ENCODE results near the gene TMEM123.

Gene TMEM123

DNA sequence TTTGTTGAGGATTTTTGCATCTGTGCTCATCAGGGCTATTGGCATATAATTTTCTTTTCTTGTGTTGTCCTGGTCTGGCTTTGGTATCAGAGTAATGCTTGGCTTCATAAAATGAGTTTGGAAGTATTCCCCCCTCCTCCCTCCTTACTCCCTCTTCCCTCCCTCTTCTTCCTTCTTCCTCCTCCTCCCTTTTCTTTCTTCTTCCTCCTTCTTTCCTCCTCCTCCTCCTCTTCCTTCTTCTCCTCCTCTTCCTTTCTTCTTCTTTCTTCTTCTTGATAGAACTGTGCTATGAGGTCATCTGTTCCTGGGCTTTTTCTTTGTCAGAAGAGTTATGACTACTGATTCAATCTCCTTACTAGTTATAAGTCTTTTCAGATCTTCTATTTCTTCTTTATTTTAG, 95.4 kb downstream of the TMEM123 start:
- no peak for DNase-seq

DNA sequence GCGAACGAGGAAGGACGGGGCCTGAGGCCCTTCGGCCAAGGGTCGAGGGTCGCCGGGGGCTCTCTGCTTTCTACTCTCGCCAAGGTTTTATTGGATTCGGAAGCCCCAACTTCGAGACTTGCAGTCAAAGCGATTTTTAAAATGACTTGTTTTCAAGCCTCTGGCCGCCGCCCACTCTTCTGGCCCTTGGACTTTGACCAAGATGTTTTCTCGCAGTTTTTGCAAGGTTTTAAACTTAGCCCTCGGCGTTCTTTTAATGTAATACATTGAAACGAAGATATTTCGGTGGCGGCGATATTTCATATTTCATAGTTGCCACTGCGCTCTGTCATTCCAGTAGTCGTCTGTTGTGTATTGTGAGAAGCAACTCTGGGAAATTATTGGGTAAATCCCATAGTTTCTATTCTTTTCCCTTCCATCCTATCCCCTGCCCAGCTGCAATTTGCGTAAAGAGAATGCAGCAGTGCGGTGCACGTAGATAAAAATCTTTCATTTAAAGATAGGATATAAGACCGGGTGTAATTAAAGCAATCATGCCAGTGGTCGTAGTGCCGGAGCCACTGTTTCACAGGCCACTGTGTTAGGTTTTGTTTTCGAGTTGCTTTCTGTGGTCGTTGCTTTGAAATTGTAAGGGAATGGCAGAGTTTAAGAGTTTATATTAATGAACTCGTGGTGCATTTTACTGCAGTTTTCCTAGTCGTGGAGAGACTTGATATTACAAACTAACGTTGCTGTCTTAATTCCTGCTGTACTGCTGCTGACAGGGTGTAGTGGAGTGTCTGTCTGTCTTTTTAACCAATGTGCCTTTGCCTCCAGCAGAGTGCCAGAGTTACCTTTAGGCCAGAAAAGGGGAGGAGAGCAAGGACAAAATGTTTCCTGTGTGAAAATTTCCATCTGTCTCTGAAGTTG, 104.8 kb downstream of the TMEM123 start:
- peak; percentile 53 for DNase-seq

DNA sequence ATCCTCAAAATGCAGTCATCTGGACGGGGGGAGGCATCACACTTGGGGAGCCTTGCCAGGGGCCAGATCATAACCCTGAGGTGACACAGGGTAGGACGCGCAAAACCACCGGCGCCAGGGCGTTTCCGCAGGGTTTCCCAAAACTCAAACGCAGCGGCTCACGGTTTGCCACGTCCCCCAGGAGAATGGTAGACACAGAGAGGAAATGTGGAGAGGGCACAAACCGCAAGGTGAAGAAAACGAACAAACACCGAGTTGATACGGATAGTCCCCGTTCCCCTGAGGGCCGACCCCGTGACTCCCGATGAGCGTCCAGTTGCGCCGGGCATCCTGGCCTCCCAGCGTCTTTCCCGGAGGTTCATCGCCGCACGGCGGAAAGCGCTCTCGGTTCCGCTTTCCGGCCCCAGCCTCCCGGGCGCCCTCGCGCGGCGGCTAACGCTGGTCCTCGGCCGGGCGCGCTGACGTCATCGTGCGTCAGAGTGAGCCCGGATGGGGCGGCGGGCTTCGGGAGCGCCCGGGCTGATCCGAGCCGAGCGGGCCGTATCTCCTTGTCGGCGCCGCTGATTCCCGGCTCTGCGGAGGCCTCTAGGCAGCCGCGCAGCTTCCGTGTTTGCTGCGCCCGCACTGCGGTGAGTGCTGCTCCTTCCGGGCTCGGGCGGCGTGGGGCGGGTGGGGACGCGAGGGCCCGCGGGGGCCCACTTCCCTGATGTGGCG, 105.7 kb downstream of the TMEM123 start, which contains the start of gene BIRC2:
Gene BIRC2, plus strand, starts transcription at position 467 of the 714 bp plus-strand sequence. CDS start 2,641 bp downstream, outside the sequence.
- peak; percentile 97 for DNase-seq

DNA sequence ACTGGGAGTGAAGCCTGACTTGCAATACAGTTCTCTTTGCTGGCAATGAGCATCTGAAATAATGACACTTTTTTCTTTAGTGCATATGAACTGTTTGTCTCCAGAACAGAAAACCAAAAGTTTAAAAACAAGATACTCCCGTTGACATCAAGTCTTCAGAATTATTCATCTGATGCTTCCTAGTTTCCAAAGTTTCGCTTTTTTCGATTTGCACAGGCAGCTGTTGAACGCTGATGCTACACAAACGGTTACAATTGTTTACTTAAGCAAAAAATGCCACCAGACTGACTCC, 106.2 kb downstream of the TMEM123 start:
- DNase-seq = no peak
